ENCODE measurements around the gene GLP2R. TPM values are rescaled to one million over a fixed set of nuclear protein-coding genes. Genes with fewer than 3 reads are reported as not detected.

GLP2R gene
- total RNA-seq, 1 experiment from 2014 or later, result not detected

DNA sequence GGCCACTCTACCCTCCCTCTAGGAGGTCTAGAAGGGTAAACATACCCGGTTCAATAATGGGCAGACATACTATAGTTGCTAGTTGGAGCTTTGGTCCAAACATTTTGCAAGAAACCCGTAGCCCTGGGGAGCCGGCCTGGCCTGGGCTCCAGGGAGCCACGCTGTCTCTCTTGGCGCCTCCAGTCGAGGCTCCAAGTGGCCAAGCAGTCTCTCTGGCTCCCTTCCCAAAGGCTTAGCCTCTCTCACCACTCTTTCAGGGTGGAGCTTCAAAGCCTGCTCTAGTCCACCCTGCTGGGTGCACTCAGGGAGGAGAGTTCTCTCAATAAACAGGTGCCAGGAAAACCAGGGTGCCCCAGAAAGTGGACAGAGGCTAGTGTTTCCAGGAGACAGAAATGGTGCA is 47.1 kb downstream of the GLP2R start:
- Histone ChIP-seq H3K27me3 (replicated peaks; ENCODE audit: insufficient read depth, low read depth, low read length, poor library complexity) (peaks cover 4% of the 10 kb centered on the region), H3K36me3 (ENCODE audit: insufficient read depth, low read length, poor library complexity, severe bottlenecking) (no peaks in the 10 kb centered on the region), H3K27ac (ENCODE audit: low read depth, low read length, poor library complexity, severe bottlenecking) (no peak overlapping the region), H3K9me3 (ENCODE audit: low read depth, low read length, poor library complexity, severe bottlenecking) (no peaks in the 10 kb centered on the region), H3K4me1 (ENCODE audit: insufficient read depth, low read length, poor library complexity, severe bottlenecking) (no peaks in the 10 kb centered on the region), H3K4me3 (ENCODE audit: low read depth, low read length, poor library complexity, severe bottlenecking) (no peak overlapping the region)
- intact Hi-C loops (cut with micrococcal nuclease; ENCODE audit: unreplicated experiment), result no loop called here
- CTCF ChIA-PET, result no interaction called here
- TF ChIP-seq CTCF (conservative IDR thresholded peaks at IDR 0.05; ENCODE audit: low read depth, low read length) (no peak), EZH2 (IDR thresholded peaks at IDR 0.05; ENCODE audit: borderline replicate concordance, low read depth, low read length, poor library complexity, severe bottlenecking) (no peak)
- DNase-seq (ENCODE audit: low spot score), result no peak
- POLR2A ChIA-PET (ENCODE audit: low non-redundant PET), result no interaction called here
- no TSS peak for BruUV-seq (replicated peaks)

DNA sequence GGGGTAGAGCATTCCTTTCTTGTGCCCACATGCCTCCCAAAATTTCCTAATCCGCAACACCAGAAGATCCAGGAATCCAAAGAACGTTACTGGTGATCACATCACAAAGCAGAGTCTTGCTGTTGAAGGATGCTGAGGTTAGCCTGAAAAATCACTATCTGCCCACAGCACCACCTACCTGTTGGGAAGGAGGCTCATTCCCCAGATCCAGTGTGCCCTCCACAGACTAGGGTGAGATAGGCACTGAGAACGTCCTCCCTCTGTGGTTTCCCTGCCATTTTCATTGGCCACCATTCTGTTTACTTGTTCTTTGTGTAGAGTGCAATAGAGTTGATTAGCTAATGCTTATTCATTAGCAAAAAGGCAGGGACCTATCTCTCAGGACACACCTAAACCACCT is 49.0 kb downstream of the GLP2R start:
- CTCF ChIA-PET, result no interaction called here
- BruUV-seq (replicated peaks), result no TSS peak
- H3K4me3 ChIP-seq (ENCODE audit: low read depth, low read length, poor library complexity, severe bottlenecking), result no peak overlapping the region
- POLR2A ChIA-PET (ENCODE audit: low non-redundant PET), result interaction anchor here (0.6 kb wide), 1 partner anchor 13 kb away, joined by 4 read pairs; no protein-coding TSS in a partner anchor
- H3K27ac ChIP-seq (ENCODE audit: low read depth, low read length, poor library complexity, severe bottlenecking), result no peak overlapping the region
- no peak for DNase-seq (ENCODE audit: low spot score)
- TF ChIP-seq CTCF (conservative IDR thresholded peaks at IDR 0.05; ENCODE audit: low read depth, low read length) (no peak), EZH2 (IDR thresholded peaks at IDR 0.05; ENCODE audit: borderline replicate concordance, low read depth, low read length, poor library complexity, severe bottlenecking) (no peak)
- H3K9me3 ChIP-seq (ENCODE audit: low read depth, low read length, poor library complexity, severe bottlenecking), result no peaks in the 10 kb centered on the region
- no peaks in the 10 kb centered on the region for H3K36me3 ChIP-seq (ENCODE audit: insufficient read depth, low read length, poor library complexity, severe bottlenecking)
- no peaks in the 10 kb centered on the region for H3K4me1 ChIP-seq (ENCODE audit: insufficient read depth, low read length, poor library complexity, severe bottlenecking)
- intact Hi-C loops (cut with micrococcal nuclease; ENCODE audit: unreplicated experiment), result no loop called here
- H3K27me3 ChIP-seq (replicated peaks; ENCODE audit: insufficient read depth, low read depth, low read length, poor library complexity), result peaks cover 4% of the 10 kb centered on the region

DNA sequence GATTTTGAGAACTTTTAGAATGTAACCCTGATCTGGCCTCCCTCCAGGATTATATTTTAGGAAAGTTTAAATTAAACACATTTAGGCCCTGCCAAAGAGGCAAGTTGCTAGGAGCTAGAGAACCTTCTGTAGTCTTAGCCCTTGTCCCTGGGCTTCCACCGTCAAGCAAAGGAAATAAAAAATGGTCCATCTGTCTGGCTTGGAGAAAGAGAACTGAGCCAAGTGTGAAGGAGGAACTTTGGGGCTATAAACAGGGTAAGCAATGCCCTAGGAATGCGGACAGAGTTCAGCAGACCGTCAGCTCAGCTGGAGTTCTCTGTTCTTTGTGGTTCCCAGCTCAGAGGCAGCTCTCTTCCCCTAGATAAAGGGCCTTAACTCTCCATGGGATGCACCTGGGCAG is 49.7 kb downstream of the GLP2R start:
- no peak for DNase-seq (ENCODE audit: low spot score)
- peaks cover 4% of the 10 kb centered on the region for H3K27me3 ChIP-seq (replicated peaks; ENCODE audit: insufficient read depth, low read depth, low read length, poor library complexity)
- H3K36me3 ChIP-seq (ENCODE audit: insufficient read depth, low read length, poor library complexity, severe bottlenecking), result no peaks in the 10 kb centered on the region
- TF ChIP-seq CTCF (conservative IDR thresholded peaks at IDR 0.05; ENCODE audit: low read depth, low read length), result no peak
- no peak for TF ChIP-seq EZH2 (IDR thresholded peaks at IDR 0.05; ENCODE audit: borderline replicate concordance, low read depth, low read length, poor library complexity, severe bottlenecking)
- no peak overlapping the region for H3K27ac ChIP-seq (ENCODE audit: low read depth, low read length, poor library complexity, severe bottlenecking)
- no peak overlapping the region for H3K4me3 ChIP-seq (ENCODE audit: low read depth, low read length, poor library complexity, severe bottlenecking)
- intact Hi-C loops (cut with micrococcal nuclease; ENCODE audit: unreplicated experiment), result no loop called here
- H3K4me1 ChIP-seq (ENCODE audit: insufficient read depth, low read length, poor library complexity, severe bottlenecking), result no peaks in the 10 kb centered on the region
- H3K9me3 ChIP-seq (ENCODE audit: low read depth, low read length, poor library complexity, severe bottlenecking), result no peaks in the 10 kb centered on the region
- ChIA-PET CTCF (no interaction called here), POLR2A (ENCODE audit: low non-redundant PET) (no interaction called here)
- no TSS peak for BruUV-seq (replicated peaks)

Data from A673 (cell line).